ENCODE results near the gene AREL1. TPM values are rescaled to one million over a fixed set of nuclear protein-coding genes. Genes with fewer than 3 reads are reported as not detected.
A peak's percentile ranks its signal among the peaks of the same experiment; 100 is the strongest.

Gene AREL1
- polyA plus RNA-seq, 1 donor (not counting 4 experiments of a cell fraction or from before 2014, with no cell fraction given), result 31.2 TPM

GRCh38 chr14:74620923-74621322 is 92.0 kb downstream of the AREL1 start:
- H3K27me3 ChIP-seq (ENCODE audit: control insufficient read depth, extremely low read depth, insufficient read depth, low read length), result no peaks in the 10 kb centered on the region
- DNase-seq (ENCODE audit: low read depth, low spot score) (no peak), FAIRE-seq (peak; percentile 79)
- H2AFZ ChIP-seq (ENCODE audit: control insufficient read depth, low read length), result no peak overlapping the region
- H3K4me1 ChIP-seq (ENCODE audit: control insufficient read depth, extremely low read depth, insufficient read depth, low read length), result peaks cover 71% of the 10 kb centered on the region
- H3K79me2 ChIP-seq (ENCODE audit: control insufficient read depth, insufficient read depth, low read length), result no peaks in the 10 kb centered on the region
- peak overlapping the region; percentile 59 for H3K27ac ChIP-seq (ENCODE audit: control insufficient read depth, insufficient read depth, low read length)
- no peak overlapping the region for H3K4me3 ChIP-seq (ENCODE audit: control insufficient read depth in 2 of 3, extremely low read depth in 1 of 3, insufficient read depth in 2 of 3, low read depth in 1 of 3, low read length in 3 of 3)
- H3K4me2 ChIP-seq (ENCODE audit: control insufficient read depth, extremely low read depth, insufficient read depth, low read depth, low read length), result peak overlapping the region; percentile 19
- no peaks in the 10 kb centered on the region for H3K9me1 ChIP-seq (ENCODE audit: control insufficient read depth, extremely low read depth, insufficient read depth, low read length)
- H3K9ac ChIP-seq (ENCODE audit: control insufficient read depth, extremely low read depth, insufficient read depth, low read length), result no peak overlapping the region
- H3K36me3 ChIP-seq (ENCODE audit: control insufficient read depth in 2 of 2, extremely low read depth in 1 of 2, insufficient read depth in 2 of 2, low read length in 2 of 2), result no peaks in the 10 kb centered on the region
- no peaks in the 10 kb centered on the region for H3K9me3 ChIP-seq (ENCODE audit: control insufficient read depth, low read depth, low read length)
- dilution Hi-C loops (cut with MboI; ENCODE audit: extremely low pct_ligation_motif_present, low sequenced_read_pairs), result no loop called here
- no peak for TF ChIP-seq EZH2 (IDR thresholded peaks at IDR 0.05; ENCODE audit: low read length)
- no peak for TF ChIP-seq CTCF (optimal IDR thresholded peaks at IDR 0.05 in 1 of 3, IDR thresholded peaks at IDR 0.05 in 1 of 3, conservative IDR thresholded peaks at IDR 0.05 in 1 of 3; ENCODE audit: extremely low read depth in 1 of 3, insufficient read depth in 2 of 3, low read length in 3 of 3)
- H4K20me1 ChIP-seq (ENCODE audit: control insufficient read depth, extremely low read depth, insufficient read depth, low read length), result no peaks in the 10 kb centered on the region

- H3K4me1 ChIP-seq (ENCODE audit: control insufficient read depth, extremely low read depth, insufficient read depth, low read length), result peaks cover 75% of the 10 kb centered on the region
- H3K4me3 ChIP-seq (ENCODE audit: control insufficient read depth in 2 of 3, extremely low read depth in 1 of 3, insufficient read depth in 2 of 3, low read depth in 1 of 3, low read length in 3 of 3), result no peak overlapping the region
- no peak overlapping the region for H3K9ac ChIP-seq (ENCODE audit: control insufficient read depth, extremely low read depth, insufficient read depth, low read length)
- peak overlapping the region; percentile 19 for H3K4me2 ChIP-seq (ENCODE audit: control insufficient read depth, extremely low read depth, insufficient read depth, low read depth, low read length)
- dilution Hi-C loops (cut with MboI; ENCODE audit: extremely low pct_ligation_motif_present, low sequenced_read_pairs), result no loop called here
- no peaks in the 10 kb centered on the region for H3K36me3 ChIP-seq (ENCODE audit: control insufficient read depth in 2 of 2, extremely low read depth in 1 of 2, insufficient read depth in 2 of 2, low read length in 2 of 2)
- FAIRE-seq, result no peak
- no peaks in the 10 kb centered on the region for H3K9me3 ChIP-seq (ENCODE audit: control insufficient read depth, low read depth, low read length)
- H4K20me1 ChIP-seq (ENCODE audit: control insufficient read depth, extremely low read depth, insufficient read depth, low read length), result no peaks in the 10 kb centered on the region
- H3K79me2 ChIP-seq (ENCODE audit: control insufficient read depth, insufficient read depth, low read length), result no peaks in the 10 kb centered on the region
- peak overlapping the region; percentile 77 for H3K27ac ChIP-seq (ENCODE audit: control insufficient read depth, insufficient read depth, low read length)
- H3K9me1 ChIP-seq (ENCODE audit: control insufficient read depth, extremely low read depth, insufficient read depth, low read length), result no peaks in the 10 kb centered on the region
- no peak for TF ChIP-seq EZH2 (IDR thresholded peaks at IDR 0.05; ENCODE audit: low read length)
- TF ChIP-seq CTCF (optimal IDR thresholded peaks at IDR 0.05 in 1 of 3, IDR thresholded peaks at IDR 0.05 in 1 of 3, conservative IDR thresholded peaks at IDR 0.05 in 1 of 3; ENCODE audit: extremely low read depth in 1 of 3, insufficient read depth in 2 of 3, low read length in 3 of 3), result no peak
- H2AFZ ChIP-seq (ENCODE audit: control insufficient read depth, low read length), result no peak overlapping the region
- peak; percentile 87 for DNase-seq (ENCODE audit: low read depth, low spot score)
- no peaks in the 10 kb centered on the region for H3K27me3 ChIP-seq (ENCODE audit: control insufficient read depth, extremely low read depth, insufficient read depth, low read length)
Observed at GRCh38 chr14:74620497-74620921, 92.4 kb downstream of the AREL1 start.

All from keratinocyte (primary cell).